K562 treated with DMSO at 1 percent for 4 hours (cell line): ENCODE results near the gene ZNG1E. TPM values are rescaled to one million over a fixed set of nuclear protein-coding genes. Genes with fewer than 3 reads are reported as not detected.

Source experiments
- total RNA-seq: library from RNA; unstranded; fragments of 300-600 nt; gene quantifications from 2 replicates; pipeline ENCODE4 v1.2.3, GENCODE V29; 2022; ENCODE audit not compliant: insufficient read depth

ZNG1E gene
- total RNA-seq, result 8.1 and 17.3 TPM in 2 replicates

GRCh38 chr9:65675589-65676021, at the start of gene ZNG1E:
Gene ZNG1E, plus strand, starts transcription at chr9:65675928. Its CDS starts 49 bp downstream, at chr9:65675977.

GRCh38 chr9:65737096-65737564, 61.4 kb downstream of the ZNG1E start, which contains the start of gene FOXD4L4:
Gene FOXD4L4, plus strand, starts transcription at chr9:65737146. Its CDS starts 0 bp downstream, at chr9:65737146.

Other genes with a start within 250 kb of the ZNG1E start
- gene FOXD4L4, start 61.2 kb downstream of the ZNG1E start, total RNA-seq, result 0.36 TPM in 1 of 2 replicates, not detected in the other